ENCODE results near the gene PPP3CA.
A peak's percentile ranks its signal among the peaks of the same experiment; 100 is the strongest.
"Not testable (repeated sequence)": the region's sequence is repeated elsewhere in the genome, so short reads cannot be mapped to it uniquely, and the experiment has no call there.

PPP3CA gene

DNA sequence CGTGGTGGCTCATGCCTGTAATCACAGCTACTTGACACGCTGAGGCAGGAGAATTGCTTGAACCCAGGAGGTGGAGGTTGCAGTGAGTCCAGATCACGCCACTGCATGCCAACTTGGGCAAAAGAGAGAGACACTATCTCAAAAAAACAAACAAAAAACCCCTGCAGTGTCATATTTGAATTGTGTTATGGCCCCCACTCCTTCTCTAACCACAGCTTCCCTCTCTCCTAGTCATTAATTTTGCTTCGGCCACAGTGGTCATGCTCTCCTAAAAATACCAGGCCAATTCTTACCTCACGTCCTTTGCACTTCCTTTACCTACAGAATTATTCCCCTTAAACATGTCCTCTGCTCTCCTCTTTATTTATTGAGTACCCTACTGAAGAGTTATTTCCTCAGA, 206.1 kb downstream of the PPP3CA start:
- no peak for DNase-seq (ENCODE audit: low read depth)

- DNase-seq (ENCODE audit: low read depth), result no peak
Observed at GRCh38 chr4:101140228-101140627, 207.1 kb downstream of the PPP3CA start.

DNA sequence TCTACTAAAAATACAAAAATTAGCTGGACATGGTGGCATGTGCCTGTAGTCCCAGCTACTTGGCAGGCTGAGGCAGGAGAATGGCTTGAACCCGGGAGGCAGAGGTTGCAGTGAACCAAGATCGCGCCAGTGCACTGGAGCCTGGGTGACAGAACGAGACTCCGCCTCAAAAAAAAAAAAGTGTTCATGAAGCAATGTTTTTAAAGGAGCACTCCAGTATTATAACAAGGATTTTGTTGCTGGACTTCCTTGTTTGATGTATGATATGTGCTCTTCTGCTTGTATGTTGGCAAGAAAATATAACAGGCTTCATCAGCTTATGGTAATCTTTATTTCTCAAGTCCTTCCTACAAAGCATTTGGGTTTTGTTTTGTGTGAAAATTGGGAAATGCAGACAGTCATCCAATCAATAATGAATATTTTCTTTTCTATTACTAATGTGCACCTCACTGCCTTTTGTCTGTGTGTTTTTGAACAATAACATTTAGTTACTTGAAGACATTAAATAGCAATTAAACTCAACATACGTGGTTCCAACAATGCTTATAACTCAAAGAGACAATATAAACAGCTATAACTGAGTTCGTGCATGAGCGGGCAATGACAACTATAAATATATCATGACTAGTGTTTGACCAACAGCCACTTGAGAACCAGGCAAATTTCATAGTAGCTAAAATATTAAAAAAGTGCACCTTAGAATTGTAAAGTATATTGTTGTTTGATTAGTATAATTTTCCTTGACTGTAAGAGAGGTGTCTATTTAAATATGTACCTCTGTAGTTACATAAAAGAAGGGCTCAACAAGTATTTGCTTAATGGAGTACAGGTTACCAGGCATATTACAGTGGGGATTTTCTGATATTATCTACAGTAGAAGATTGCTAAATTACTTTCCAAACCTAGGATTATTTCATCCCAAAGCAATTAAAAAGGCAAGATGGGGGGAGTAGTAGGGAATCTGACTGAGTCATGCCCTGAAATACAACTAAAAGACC, 210.7 kb downstream of the PPP3CA start:
- DNase-seq (ENCODE audit: low read depth), result no peak

DNA sequence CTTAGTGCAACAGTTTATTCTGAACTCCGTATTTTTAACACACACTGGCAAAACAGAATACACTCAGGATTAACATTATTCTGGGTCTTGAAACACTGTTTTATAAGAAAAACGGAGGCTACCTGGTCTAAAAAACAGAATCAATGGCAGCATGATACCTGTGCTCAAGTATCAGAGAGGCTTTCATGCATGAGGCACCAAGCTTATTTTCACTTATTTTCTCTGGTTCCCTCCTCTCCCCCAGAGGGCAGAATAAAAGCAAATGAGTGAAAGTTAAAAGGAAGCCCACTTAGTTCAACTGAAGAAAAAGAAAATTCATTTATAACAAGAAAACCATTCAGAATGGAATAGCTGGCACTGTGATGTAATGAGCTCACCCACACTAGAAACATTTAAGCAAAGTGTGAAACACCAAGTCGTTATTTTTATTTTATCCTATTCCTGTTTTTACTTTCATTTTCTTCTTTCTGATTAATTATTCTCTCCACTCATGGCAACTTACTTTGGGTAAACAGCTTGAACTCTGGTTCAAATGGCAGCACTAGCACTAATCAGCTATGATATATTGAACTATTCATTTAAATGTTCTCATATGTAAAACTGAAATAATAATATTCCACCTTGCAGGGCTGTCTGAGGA, 211.8 kb downstream of the PPP3CA start:
- DNase-seq (ENCODE audit: low read depth), result no peak

- DNase-seq (ENCODE audit: low read depth), result not testable (repeated sequence)
Observed at GRCh38 chr4:101131058-101131457, 216.3 kb downstream of the PPP3CA start.

DNA sequence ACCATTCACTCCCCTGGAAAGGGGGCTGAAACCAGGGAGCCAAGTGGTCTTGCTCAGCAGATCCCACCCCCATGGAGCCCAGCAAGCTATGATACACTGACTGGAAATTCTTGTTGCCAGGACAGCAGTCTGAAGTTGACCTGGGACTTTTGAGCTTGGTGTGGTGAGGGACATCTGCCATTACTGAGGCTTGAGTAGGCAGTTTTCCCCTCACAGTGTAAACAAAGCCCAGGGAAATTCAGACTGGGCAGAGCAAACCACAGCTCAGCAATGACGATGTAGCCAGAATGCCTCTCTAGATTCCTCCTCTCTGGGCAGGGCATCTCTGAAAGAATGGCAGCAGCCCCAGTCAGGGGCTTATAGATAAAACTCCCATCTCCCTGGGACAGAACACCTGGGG, 218.4 kb downstream of the PPP3CA start:
- DNase-seq (ENCODE audit: low read depth), result not testable (repeated sequence)

- no peak for DNase-seq (ENCODE audit: low read depth)
Observed at GRCh38 chr4:101128473-101128872, 218.9 kb downstream of the PPP3CA start.

DNA sequence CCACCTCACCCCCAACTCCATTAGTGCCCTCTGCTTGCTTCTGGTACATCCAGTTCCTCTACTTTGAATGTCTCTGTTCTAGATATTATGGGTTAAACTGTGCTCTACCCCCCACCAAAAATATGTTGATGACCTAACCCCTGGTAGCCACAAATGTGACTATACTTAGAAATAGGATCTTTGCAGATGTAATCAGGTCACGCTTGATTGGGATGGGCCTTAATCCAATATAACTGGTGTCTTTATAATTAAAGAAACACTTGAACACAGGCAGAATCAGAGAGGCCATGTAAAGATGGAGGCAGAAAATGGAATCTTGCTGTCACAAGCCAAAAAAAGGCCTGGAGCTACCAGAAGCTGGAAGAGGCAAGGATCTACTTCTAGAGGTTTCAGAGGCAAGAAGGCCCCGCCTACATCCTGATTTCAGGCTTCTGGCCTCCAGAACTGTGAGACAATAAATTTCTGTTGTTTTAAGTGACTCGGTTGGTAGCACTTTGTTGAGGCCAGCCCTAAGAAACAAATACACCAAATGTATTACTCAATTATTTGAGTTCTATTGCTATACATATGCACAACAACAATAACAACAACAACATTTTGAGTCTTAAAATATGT, 220.0 kb downstream of the PPP3CA start:
- no peak for DNase-seq (ENCODE audit: low read depth)

GRCh38 chr4:101126059-101126458, 221.3 kb downstream of the PPP3CA start:
- DNase-seq (ENCODE audit: low read depth), result no peak

DNA sequence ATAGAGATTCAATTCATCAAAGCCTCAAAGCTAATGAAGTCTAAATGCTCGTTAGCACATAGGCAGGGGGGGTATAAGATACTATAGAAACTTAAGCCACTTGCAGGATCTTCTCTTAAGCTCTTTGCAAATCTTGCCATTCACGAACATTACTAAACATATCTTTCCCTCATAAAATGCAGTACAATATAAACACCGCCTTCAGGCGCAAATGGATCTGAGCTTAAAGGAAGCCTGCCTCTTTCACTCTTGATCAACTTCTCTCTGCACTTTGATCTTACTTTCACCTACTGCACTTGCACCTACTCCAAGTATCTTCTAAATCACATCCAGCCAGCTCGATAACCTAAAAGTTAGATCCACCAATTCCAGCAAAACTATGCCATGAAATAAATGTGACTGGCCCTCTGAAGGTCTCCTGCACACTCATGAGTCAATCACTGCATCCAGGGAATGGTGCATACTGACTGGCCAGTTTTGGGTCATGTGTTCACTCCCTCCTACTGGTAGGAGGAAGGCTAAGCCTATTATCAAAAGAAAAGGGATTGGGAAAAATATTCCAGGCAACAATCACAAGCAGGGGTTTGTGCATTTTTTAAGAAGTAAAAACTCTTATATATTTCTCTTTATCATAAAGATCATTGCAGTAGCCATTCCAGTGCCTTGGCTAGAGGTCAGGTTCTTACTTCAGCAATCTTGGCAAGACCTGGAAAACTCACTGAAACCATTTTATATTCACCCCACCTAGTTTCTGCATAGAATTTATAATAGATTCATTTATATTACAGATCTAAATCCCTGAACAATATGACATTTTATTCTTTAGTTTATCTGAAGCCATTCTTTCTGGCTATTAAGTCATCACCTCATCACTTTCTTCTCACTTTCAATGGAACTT, 222.0 kb downstream of the PPP3CA start:
- no peak for DNase-seq (ENCODE audit: low read depth)

- DNase-seq (ENCODE audit: low read depth), result no peak
Observed at GRCh38 chr4:101123231-101123630, 224.1 kb downstream of the PPP3CA start.

DNA sequence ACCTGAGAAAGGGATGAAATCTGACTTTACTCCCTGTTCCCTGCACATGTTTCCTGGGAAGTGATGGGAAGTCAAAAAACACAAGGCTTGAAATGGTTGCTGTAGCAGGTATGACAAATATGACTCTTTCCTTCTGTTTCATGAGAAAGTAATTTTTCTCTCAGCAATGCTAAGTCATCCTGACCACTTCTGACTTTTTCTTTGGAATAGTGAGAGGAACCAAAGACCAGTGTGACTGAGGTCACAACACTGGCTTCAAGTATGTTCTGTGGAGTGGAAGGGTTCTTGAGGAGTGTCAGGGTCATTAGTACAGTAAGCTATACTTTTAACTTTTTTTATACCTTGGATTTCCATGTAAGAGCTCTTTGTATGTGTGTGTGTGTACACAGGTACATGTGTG, 225.3 kb downstream of the PPP3CA start:
- no peak for DNase-seq (ENCODE audit: low read depth)

DNA sequence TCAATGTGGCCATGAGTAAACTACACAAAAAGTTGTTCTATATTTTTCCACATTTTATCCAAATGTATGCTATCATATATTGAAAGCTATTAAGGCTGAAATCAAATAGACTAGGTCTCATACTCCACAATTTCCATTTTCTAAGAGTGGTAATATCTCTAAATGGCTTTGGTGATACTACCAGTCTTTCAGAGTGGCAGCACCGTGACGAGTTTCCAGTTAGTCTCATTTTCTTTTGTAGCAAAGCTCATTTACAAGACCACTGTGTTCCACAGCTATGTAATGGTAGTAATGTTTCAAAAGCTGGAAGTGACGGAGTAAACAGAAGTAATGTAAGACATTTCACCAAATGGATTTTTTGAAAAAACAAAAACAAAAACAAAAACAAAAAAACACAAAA, 228.2 kb downstream of the PPP3CA start:
- DNase-seq (ENCODE audit: low read depth), result no peak

- DNase-seq (ENCODE audit: low read depth), result no peak
Observed at GRCh38 chr4:101118617-101119016, 228.7 kb downstream of the PPP3CA start.

DNA sequence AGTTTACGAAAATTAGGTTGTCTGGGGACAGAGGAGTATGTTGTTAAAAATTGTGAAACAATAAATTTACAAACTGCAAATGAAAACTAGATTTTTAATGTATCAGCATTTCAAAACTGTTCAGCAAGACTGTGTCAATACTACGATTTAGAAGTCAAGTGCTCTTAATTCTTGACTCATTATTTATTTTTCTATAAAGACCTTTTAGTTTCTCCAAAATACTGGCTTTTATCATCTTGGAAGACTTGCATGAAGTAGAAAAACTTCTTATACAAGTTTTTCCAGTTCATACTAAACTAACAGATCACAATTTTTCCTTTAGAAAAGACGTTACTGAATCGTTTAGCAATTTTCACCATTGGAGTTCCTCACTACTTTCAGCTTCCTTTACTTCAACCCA, 231.4 kb downstream of the PPP3CA start:
- DNase-seq (ENCODE audit: low read depth), result no peak

GRCh38 chr4:101114936-101115372, 232.4 kb downstream of the PPP3CA start:
- peak; percentile 23 for DNase-seq (ENCODE audit: low read depth)

GRCh38 chr4:101104312-101105052, 242.8 kb downstream of the PPP3CA start:
- DNase-seq (ENCODE audit: low read depth), result no peak

- DNase-seq (ENCODE audit: low read depth), result no peak
Observed at GRCh38 chr4:101103381-101104142, 243.8 kb downstream of the PPP3CA start.

GRCh38 chr4:101102114-101102742, 245.1 kb downstream of the PPP3CA start:
- DNase-seq (ENCODE audit: low read depth), result peak; percentile 19

DNA sequence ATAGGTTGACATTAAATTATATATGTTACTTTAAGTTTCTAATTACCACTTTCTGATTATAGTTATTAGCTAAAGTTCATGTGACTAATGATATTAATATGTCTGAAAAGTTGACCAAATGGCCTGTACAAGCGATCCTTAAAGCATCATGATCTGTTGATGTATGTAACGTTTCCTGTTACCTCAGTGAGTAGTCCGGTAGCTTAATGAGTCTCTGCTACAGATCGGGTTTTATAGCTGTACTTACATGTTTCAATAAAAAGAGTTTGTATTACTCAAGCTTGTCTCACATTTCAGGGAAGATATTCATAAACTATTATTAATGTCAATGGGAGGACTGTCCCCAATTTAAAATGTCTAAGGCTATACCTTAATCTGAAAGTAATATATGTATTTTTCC, 246.3 kb downstream of the PPP3CA start:
- no peak for DNase-seq (ENCODE audit: low read depth)
